C4-2B (cell line): ENCODE data around the gene PSMD3.
"Not testable (repeated sequence)": the region's sequence is repeated elsewhere in the genome, so short reads cannot be mapped to it uniquely, and the experiment has no call there.

Experiments
- H3K27ac ChIP-seq: fragments of 450-650 bp; 2 replicates; pipeline ENCODE4 v1.5.1; 2017
- CTCF ChIP-seq: fragments of 450-650 bp; conservative IDR thresholded peaks from 2 replicates; pipeline ENCODE4 v1.5.1; 2017; ENCODE audit warnings: mild to moderate bottlenecking
- ZFX ChIP-seq: fragments of 450-650 bp; IDR thresholded peaks from 2 replicates; pipeline ENCODE4 v1.6.1; 2017

The PSMD3 gene

GRCh38 chr17:39939588-39940419 lies 40.8 kb upstream of the PSMD3 start:
- H3K27ac ChIP-seq: no peak overlapping the region
- TF ChIP-seq ZFX (no peak), CTCF (no peak)

- no peak for TF ChIP-seq ZFX
- no peak for TF ChIP-seq CTCF
- H3K27ac ChIP-seq: no peak overlapping the region
Observed at GRCh38 chr17:39943702-39944392, 36.8 kb upstream of the PSMD3 start.

- H3K27ac ChIP-seq: no peak overlapping the region
- TF ChIP-seq ZFX: no peak
- TF ChIP-seq CTCF: no peak
Observed at GRCh38 chr17:39944393-39944711, 36.3 kb upstream of the PSMD3 start.

GRCh38 chr17:39946551-39947330 lies 33.9 kb upstream of the PSMD3 start:
- H3K27ac ChIP-seq: no peak overlapping the region
- TF ChIP-seq ZFX: no peak
- no peak for TF ChIP-seq CTCF

GRCh38 chr17:39948489-39948828 lies 32.1 kb upstream of the PSMD3 start:
- not testable (repeated sequence) for H3K27ac ChIP-seq

- TF ChIP-seq CTCF (no peak), ZFX (no peak)
- no peak overlapping the region for H3K27ac ChIP-seq
Observed at GRCh38 chr17:39949028-39949427, 31.6 kb upstream of the PSMD3 start.

- TF ChIP-seq ZFX (no peak), CTCF (no peak)
- no peak overlapping the region for H3K27ac ChIP-seq
Observed at GRCh38 chr17:39950871-39951348, 29.7 kb upstream of the PSMD3 start.
